HEK293T (cell line): Measurements from ENCODE around the gene PDCD6IP.

Experiments
- CTCF ChIA-PET: fragments of 350-600 bp; formaldehyde crosslinking; extraction: SDS; loops from one replicate; lab custom pipeline; 2021; ENCODE audit warnings: antibody characterized with exemption, inconsistent platforms; lab: Yijun Ruan, JAX
- POLR2A ChIA-PET: fragments of 350-600 bp; formaldehyde crosslinking; extraction: SDS; loops from one replicate; lab custom pipeline; 2020; ENCODE audit warnings: antibody characterized with exemption, inconsistent platforms; lab: Yijun Ruan, JAX
- DNase-seq: peaks from one replicate; pipeline ENCODE4 v3.0.0; 2012; ENCODE audit warnings: mixed read lengths; ENCODE audit errors: extremely low spot score
- ARNT ChIP-seq: fragments of 450-650 bp; IDR thresholded peaks from 2 replicates; pipeline ENCODE4 v1.6.1; 2017; ENCODE audit warnings: mild to moderate bottlenecking
- BHLHE40 ChIP-seq: fragments of 450-650 bp; IDR thresholded peaks from 2 replicates; pipeline ENCODE4 v1.6.1; 2016; ENCODE audit warnings: mild to moderate bottlenecking, moderate library complexity, borderline replicate concordance
- CTBP1 ChIP-seq: fragments of 450-650 bp; IDR thresholded peaks from 2 replicates; pipeline ENCODE4 v1.6.1; 2016; ENCODE audit warnings: borderline replicate concordance
- ELF4 ChIP-seq: fragments of 450-650 bp; IDR thresholded peaks from 2 replicates; pipeline ENCODE4 v1.6.1; 2017; ENCODE audit warnings: antibody characterized with exemption
- FOXA1 ChIP-seq: fragments of 450-650 bp; IDR thresholded peaks from 2 replicates; pipeline ENCODE4 v1.6.1; 2016; ENCODE audit warnings: mild to moderate bottlenecking
- FOXK2 ChIP-seq: fragments of 450-650 bp; IDR thresholded peaks from 2 replicates; pipeline ENCODE4 v1.6.1; 2016; ENCODE audit warnings: mild to moderate bottlenecking
- FOXM1 ChIP-seq: fragments of 450-650 bp; IDR thresholded peaks from 2 replicates; pipeline ENCODE4 v1.6.1; 2017; ENCODE audit warnings: mild to moderate bottlenecking, borderline replicate concordance
- HDGF ChIP-seq: fragments of 450-650 bp; IDR thresholded peaks from 2 replicates; pipeline ENCODE4 v1.6.1; 2017; ENCODE audit warnings: antibody characterized with exemption, borderline replicate concordance
- L3MBTL2 ChIP-seq: fragments of 450-650 bp; conservative IDR thresholded peaks from 2 replicates; pipeline ENCODE4 v1.6.1; 2016; ENCODE audit warnings: mild to moderate bottlenecking
- LEF1 ChIP-seq: fragments of 450-650 bp; IDR thresholded peaks from 2 replicates; pipeline ENCODE4 v1.6.1; 2017; ENCODE audit warnings: mild to moderate bottlenecking, borderline replicate concordance
- NFRKB ChIP-seq: fragments of 450-650 bp; IDR thresholded peaks from 2 replicates; pipeline ENCODE4 v1.6.1; 2016; ENCODE audit warnings: mild to moderate bottlenecking, moderate library complexity
- PKNOX1 ChIP-seq: fragments of 450-650 bp; IDR thresholded peaks from 2 replicates; pipeline ENCODE4 v1.6.1; 2016
- SP1 ChIP-seq: fragments of 450-650 bp; IDR thresholded peaks from 2 replicates; pipeline ENCODE4 v1.6.1; 2017
- SUZ12 ChIP-seq: fragments of 450-650 bp; IDR thresholded peaks from 2 replicates; pipeline ENCODE4 v1.6.1; 2016; ENCODE audit warnings: mild to moderate bottlenecking
- TARDBP ChIP-seq: fragments of 450-650 bp; IDR thresholded peaks from 2 replicates; pipeline ENCODE4 v1.6.1; 2016
- ZNF384 ChIP-seq: fragments of 450-650 bp; IDR thresholded peaks from 2 replicates; pipeline ENCODE4 v1.6.1; 2016

Gene PDCD6IP

GRCh38 chr3:33786565-33787327 is 11.7 kb upstream of the PDCD6IP start:
- no peak for DNase-seq
- POLR2A ChIA-PET: interaction anchor here (1.1 to 3.5 kb wide), 2 partner anchors 12 to 655 kb away, joined by 3 to 15 read pairs; partner anchors contain the start of gene PDCD6IP
- CTCF ChIA-PET: interaction anchor here (0.5 to 2.0 kb wide), 23 partner anchors 9 to 838 kb away, joined by 3 to 16 read pairs (median 5); partner anchors contain the start of gene PDCD6IP
- TF ChIP-seq L3MBTL2 (no peak), SP1 (no peak), CTBP1 (no peak), BHLHE40 (no peak), ARNT (no peak), NFRKB (no peak), ZNF384 (no peak), PKNOX1 (no peak), FOXK2 (no peak), SUZ12 (no peak), ELF4 (no peak), LEF1 (no peak), HDGF (no peak), TARDBP (no peak), FOXM1 (no peak), FOXA1 (no peak)

- CTCF ChIA-PET: interaction anchor here (0.5 to 2.0 kb wide), 23 partner anchors 9 to 839 kb away, joined by 3 to 16 read pairs (median 5); partner anchors contain the start of gene PDCD6IP
These were observed 11.0 kb upstream of the PDCD6IP start for GRCh38 chr3:33787328-33788009.

GRCh38 chr3:33789183-33789954 is 9.1 kb upstream of the PDCD6IP start:
- ChIA-PET CTCF (no interaction called here), POLR2A (no interaction called here)
- TF ChIP-seq LEF1: no peak
- no peak for DNase-seq

More at GRCh38 chr3:33787328-33788009, 11.0 kb upstream of the PDCD6IP start:
- TF ChIP-seq L3MBTL2 (peak; percentile 42), FOXM1 (no peak), ARNT (peak; percentile 72)
- POLR2A ChIA-PET: interaction anchor here (1.1 to 3.5 kb wide), 2 partner anchors 11 to 656 kb away, joined by 3 to 15 read pairs; partner anchors contain the start of gene PDCD6IP
- DNase-seq: peak; percentile 66

GRCh38 chr3:33790091-33790490 is 8.3 kb upstream of the PDCD6IP start:
- DNase-seq: no peak

GRCh38 chr3:33791477-33792166 is 6.8 kb upstream of the PDCD6IP start:
- CTCF ChIA-PET: interaction anchor here (0.6 kb wide), 1 partner anchor 10 kb away, joined by 3 read pairs; no protein-coding TSS in a partner anchor
- TF ChIP-seq SP1: no peak
- no peak for TF ChIP-seq BHLHE40
- TF ChIP-seq SUZ12: no peak
- TF ChIP-seq PKNOX1: no peak
- no peak for TF ChIP-seq LEF1
- TF ChIP-seq HDGF: no peak
- TF ChIP-seq CTBP1: no peak
- TF ChIP-seq ARNT: no peak
- TF ChIP-seq ELF4: no peak
- no peak for TF ChIP-seq FOXM1
- TF ChIP-seq FOXA1: no peak
- no peak for TF ChIP-seq FOXK2
- no peak for TF ChIP-seq TARDBP
- no peak for TF ChIP-seq NFRKB
- no peak for TF ChIP-seq L3MBTL2
- POLR2A ChIA-PET: no interaction called here
- no peak for DNase-seq

More at GRCh38 chr3:33790091-33790490, 8.3 kb upstream of the PDCD6IP start:
- TF ChIP-seq CTBP1 (no peak), TARDBP (no peak), ARNT (no peak), ZNF384 (no peak), PKNOX1 (no peak), L3MBTL2 (no peak), LEF1 (no peak), NFRKB (no peak), FOXK2 (no peak), SUZ12 (no peak), FOXM1 (no peak), ELF4 (no peak), FOXA1 (no peak), HDGF (no peak), SP1 (no peak), BHLHE40 (no peak)
- POLR2A ChIA-PET: interaction anchor here (1.0 kb wide), 1 partner anchor 8 kb away, joined by 3 read pairs; the partner anchor contains the start of gene PDCD6IP
- CTCF ChIA-PET: no interaction called here
